Fibroblast of skin of abdomen (primary cell): ENCODE measurements around the gene GPC6.
"Not testable (repeated sequence)": the region's sequence is repeated elsewhere in the genome, so short reads cannot be mapped to it uniquely, and the experiment has no call there.

Experiments
- DNase-seq: peaks from one replicate; pipeline ENCODE4 v3.0.0-alpha.2; 2013

Gene GPC6

DNA sequence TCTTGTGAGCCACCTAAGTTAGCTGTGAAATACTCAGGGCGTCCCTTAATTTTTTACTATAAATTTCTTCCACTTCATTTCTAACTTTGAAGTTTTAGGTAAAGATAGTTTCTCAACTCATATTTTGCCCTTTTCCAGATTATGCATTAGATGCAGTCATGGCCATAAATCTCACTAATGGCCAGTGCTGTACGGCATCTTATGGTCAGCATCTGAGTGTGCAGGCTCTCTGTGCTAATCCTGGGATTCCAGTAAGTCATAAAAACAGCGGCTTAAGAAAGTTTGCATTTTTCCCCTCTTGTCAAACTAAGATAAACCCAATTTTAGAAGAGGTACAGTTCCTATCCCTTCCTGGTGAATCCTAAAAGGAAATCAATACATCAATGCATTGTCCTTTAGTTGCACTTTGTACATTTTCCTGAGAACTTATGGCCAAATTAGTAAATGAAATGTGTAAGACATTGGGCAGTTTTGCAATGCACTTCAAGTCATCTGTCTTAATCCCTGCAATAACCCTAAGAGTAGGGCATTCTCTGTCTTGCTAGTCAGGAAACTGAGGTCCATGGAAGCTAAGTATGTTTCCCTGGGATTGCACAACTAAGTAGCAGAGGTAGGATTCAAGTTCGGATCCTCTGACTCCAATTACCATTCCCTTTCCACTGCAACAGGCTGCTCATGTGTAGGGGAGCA, 1106.7 kb downstream of the GPC6 start:
- DNase-seq: no peak

DNA sequence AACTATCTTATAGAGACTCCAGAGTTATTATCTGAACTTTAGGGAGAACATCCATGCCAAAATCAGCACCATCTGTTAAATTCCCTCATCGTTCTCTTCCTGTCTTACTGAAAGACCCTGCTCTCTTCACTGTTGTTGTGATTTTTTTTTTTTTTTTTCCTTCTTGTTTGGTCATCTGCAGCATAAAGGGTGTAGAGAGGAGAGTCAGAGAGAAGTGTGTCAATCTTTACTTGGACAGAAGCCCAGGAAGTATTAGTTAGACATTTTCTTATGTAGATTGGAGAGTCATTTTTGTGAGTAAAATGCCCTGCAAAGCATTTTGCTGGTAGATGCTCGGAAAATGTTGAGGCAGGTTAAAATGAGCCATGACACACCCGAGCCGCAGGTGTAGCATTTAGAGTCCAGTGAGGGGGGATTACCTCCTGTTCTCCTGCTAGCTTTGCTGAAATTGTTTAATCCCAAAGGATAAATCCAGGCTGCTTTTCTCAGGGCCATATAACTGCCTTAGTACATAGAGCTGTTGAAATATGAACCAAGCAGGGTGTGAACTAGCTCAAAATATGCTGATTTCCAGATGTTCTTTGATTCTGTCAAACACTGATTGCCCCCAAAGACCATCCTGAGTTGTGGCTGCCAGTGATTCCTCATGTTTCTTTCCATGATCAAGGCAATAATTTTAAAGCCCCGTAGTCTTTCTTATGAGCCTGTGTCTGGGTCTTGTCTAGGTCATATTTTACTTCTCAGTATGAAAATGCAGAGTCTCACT, 1109.3 kb downstream of the GPC6 start:
- DNase-seq: peak; percentile 54

GRCh38 chr13:94339116-94339687, 1112.6 kb downstream of the GPC6 start:
- no peak for DNase-seq

- no peak for DNase-seq
These were observed 1116.0 kb downstream of the GPC6 start for GRCh38 chr13:94342436-94343242.

- peak; percentile 45 for DNase-seq
These were observed 1116.6 kb downstream of the GPC6 start for GRCh38 chr13:94343243-94343585.

- not testable (repeated sequence) for DNase-seq
These were observed 1117.1 kb downstream of the GPC6 start for GRCh38 chr13:94343687-94344086.

GRCh38 chr13:94344126-94344818, 1117.7 kb downstream of the GPC6 start:
- peak; percentile 49 for DNase-seq

DNA sequence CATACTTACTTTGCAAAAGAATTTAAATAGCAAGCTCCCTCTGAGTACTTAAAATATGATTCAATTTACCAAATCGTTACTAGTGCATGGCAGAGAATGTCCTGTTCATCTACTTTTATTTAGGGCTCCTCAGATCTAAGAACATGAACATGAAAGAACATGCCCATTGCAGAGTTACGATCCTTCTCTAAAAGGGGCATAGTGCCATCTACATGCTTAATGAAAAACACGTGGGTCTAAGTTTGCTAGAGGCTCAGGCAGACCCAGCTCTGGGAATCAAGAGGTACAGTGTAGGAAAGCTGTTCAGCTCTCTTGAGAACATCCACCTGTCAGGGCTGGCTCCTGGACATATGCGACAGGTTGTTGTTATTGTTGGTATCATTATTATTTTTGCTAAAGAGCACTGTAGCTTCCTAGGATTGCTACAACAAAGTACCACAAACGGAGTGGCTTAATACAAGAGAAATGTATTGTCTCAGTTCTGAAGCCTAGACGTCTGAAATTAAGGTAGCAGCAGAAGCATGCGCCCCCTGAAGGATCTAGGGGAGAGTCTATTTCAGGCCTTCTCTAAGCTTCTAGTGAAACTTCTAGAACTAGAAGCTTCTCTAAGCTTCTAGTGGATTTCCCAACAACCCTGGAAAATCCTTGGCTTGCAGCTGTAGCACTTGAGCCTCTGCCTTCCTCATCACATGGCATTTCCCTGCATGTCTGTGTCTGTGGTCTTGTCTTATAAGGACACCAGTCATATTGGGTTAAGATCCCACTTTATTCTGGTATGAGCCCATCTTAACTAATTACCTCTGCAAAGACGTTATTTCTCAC, 1119.0 kb downstream of the GPC6 start:
- peak; percentile 43 for DNase-seq

- no peak for DNase-seq
These were observed 1119.8 kb downstream of the GPC6 start for GRCh38 chr13:94346261-94347019.

DNA sequence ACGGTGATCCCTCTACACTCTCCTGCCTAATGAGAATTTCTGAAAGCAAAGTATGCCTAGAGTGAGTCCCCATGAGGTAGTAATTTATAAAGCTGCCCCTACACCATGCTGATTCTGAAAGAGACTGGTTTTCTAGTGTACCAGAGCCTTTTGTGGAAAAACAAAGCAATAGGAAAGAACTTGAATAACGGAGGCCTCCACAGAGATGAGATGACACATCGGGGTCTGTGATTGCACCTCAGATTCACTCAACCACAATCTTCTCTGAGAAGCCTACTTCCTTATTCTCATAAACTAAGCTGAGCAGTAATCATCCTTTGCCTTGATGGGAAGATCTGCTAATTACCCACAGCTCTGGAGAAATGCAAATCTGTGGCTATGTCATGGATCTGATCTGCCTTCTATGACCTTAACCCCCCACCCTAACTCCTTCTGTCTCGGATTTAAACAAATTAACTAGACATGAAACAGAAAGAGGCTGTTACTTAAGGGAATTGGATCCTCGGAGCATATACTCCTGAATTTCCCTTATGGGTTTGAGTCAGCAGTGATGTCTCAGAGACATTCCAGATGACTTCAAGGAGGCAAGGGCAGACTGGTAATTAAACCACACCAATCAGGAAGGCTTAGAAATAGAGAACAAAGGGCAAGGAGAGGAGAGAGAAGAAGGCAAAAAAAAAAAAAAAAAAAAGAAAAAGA, 1124.8 kb downstream of the GPC6 start:
- DNase-seq: peak; percentile 90

- peak; percentile 44 for DNase-seq
These were observed 1125.5 kb downstream of the GPC6 start for GRCh38 chr13:94352057-94352456.

- DNase-seq: no peak
These were observed 1126.6 kb downstream of the GPC6 start for GRCh38 chr13:94353167-94353710.

DNA sequence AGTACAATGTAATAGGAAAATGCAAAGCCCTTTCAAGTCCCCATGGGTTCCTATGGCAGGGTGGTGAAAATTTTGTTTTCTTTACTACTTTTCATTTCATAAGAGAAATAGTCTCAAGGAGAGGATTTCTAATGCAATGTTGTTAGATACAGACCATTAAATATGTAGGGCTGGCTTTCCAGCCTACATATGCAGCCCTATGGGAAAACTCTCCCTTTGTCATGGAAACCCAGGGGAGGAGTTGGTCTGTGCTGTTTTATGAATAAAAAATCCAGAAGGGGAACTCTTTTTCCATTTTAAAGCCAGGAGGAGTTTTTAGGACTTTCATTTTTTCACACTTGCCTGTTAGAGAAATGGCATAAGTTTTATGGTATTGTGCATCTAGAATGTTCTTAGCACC, 1133.3 kb downstream of the GPC6 start:
- no peak for DNase-seq

GRCh38 chr13:94362411-94362909, 1135.9 kb downstream of the GPC6 start:
- DNase-seq: peak; percentile 89

DNA sequence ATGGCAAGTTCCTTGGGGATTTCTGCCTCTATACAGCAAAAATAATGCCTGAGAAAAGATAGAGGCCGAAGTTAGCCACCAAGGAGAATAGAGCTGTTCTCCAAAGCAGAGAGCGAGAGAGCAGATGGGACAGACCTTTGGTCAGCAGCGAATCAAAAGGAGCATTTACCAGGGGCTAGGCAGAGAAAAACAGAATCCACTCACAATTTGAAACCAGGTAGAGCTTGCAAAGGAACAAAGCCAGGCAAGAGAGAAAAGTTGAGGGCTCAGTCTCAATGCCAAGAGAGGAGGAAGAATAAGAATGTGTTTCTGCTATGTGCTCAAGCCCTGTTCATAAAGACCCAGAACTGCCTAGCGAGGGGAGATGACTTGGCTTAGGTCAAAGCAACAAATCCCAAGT, 1140.1 kb downstream of the GPC6 start:
- DNase-seq: no peak

- DNase-seq: no peak
These were observed 1143.4 kb downstream of the GPC6 start for GRCh38 chr13:94369972-94370436.

DNA sequence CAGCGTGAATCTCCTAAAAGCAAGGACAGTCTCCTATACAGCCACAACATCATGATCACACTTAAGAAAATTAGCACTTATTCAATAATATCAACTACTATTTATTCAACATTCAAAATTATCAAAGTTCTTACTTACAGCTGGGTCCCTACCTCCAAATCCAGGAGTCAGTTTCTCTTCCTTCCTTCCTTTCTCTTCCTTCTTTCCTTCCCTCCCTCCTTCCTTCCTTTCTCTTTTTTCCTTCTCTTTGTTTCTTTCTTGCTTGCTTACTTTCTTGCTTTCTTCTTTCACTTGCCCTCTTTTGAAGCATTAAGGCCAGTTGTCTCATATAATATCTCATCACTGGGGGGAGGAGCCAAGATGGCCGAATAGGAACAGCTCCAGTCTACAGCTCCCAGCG, 1145.2 kb downstream of the GPC6 start:
- no peak for DNase-seq

DNA sequence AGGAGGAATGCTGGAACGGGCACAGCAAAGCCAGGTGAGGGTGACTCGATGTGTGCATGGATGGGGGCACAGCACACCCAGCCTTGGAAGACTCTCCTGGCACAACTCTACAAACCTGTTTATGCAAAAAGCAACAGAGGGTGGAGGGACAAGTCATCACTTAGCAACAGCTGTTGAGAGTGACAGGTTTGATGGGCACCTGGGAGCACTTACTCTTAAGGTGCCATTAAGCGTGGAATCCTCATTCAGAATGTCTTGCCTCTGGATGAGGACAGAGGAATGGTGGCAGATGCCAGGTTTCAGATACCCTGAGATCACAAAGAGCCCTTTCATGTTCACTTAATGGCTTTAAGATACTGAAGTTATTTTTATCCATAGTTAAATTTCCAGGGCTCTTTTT, 1155.9 kb downstream of the GPC6 start:
- DNase-seq: no peak

DNA sequence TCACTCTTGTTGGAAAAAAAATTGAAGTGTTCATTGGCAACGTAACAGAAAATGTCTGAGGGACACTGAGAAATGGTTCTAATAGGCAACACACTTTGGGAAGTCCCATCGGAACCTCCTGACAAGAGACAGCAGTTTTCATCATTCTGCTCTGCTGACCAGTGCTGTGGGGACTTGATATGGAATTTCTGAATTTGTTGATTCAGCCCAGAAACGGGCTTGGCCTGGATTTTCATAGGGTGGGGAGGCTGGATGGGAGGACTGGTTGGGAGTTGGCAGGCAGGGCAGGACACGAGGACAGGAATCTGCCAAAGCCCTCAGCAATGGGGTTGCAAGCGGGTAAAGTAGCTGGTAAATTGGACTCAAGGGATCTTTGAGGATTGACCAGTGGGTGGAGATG, 1156.4 kb downstream of the GPC6 start:
- DNase-seq: no peak
